Kidney (tissue), 14 donors: ENCODE results near the gene SMPD2. TPM values are rescaled to one million over a fixed set of nuclear protein-coding genes. Genes with fewer than 3 reads are reported as not detected.

Experiments
- DNase-seq, 5 donors: peaks; one replicate each; pipeline ENCODE4 v3.0.0-alpha.2; 2013 to 2020
- FAIRE-seq: peaks from 2 replicates; lab custom pipeline; 2012; peaks lifted over from hg19 to GRCh38; lab: Jason Lieb, UNC
- H3K27ac ChIP-seq, 2 donors: one replicate each; pipeline ENCODE4 v1.7.0; 2013; ENCODE audit warnings: low read depth in 2 of 2, low read length in 2 of 2, inconsistent platforms in 1 of 2
- H3K27me3 ChIP-seq: one replicate; pipeline ENCODE4 v1.7.1; 2013; ENCODE audit warnings: low read length, inconsistent platforms; ENCODE audit not compliant: control insufficient read depth, insufficient read depth
- H3K36me3 ChIP-seq, 3 donors: one replicate each; pipeline versions ENCODE4 v1.7.0 to v1.7.1; 2013; ENCODE audit warnings: low read length in 3 of 3, control low read depth in 1 of 3, inconsistent platforms in 1 of 3; ENCODE audit not compliant: insufficient read depth in 3 of 3, control insufficient read depth in 2 of 3
- H3K4me1 ChIP-seq, 3 donors: one replicate each; pipeline versions ENCODE4 v1.7.0 to v1.7.1; 2013; ENCODE audit warnings: low read length in 3 of 3, inconsistent platforms in 1 of 3, low read depth in 1 of 3; ENCODE audit not compliant: control insufficient read depth in 2 of 3, insufficient read depth in 2 of 3
- H3K4me3 ChIP-seq, 3 donors: one replicate each; pipeline versions ENCODE4 v1.7.0 to v1.8.1; 2013; ENCODE audit warnings: low read length in 3 of 3, control low read depth in 1 of 3, inconsistent platforms in 1 of 3
- H3K9ac ChIP-seq, 3 donors: one replicate each; pipeline versions ENCODE4 v1.7.0 to v1.7.1; 2013; ENCODE audit warnings: low read length in 3 of 3, control low read depth in 1 of 3, inconsistent platforms in 1 of 3
- H3K9me3 ChIP-seq, 3 donors: one replicate each; pipeline versions ENCODE4 v1.7.0 to v1.7.1; 2013; ENCODE audit warnings: low read length in 3 of 3, control low read depth in 1 of 3, inconsistent platforms in 1 of 3; ENCODE audit not compliant: control insufficient read depth in 2 of 3, insufficient read depth in 1 of 3
- intact Hi-C: fragments of 100-400 bp; cut with DNase I; formaldehyde crosslinking; loops from one replicate; pipeline ENCODE4 v1.11.1; 2022
- polyA plus RNA-seq: library from polyadenylated mRNA; stranded (reverse); fragments of 350-450 nt; fragmentation: Illumina TruSeq; extraction: RNeasy Lipid Tissue Mini Kit (QIAGEN cat#74804); gene quantifications from one replicate; pipeline ENCODE4 v1.2.3, GENCODE V29; 2014; ENCODE audit warnings: low read depth, low replicate concordance; ENCODE audit not compliant: insufficient read depth
- total RNA-seq: library from RNA; stranded (reverse); fragmentation: NEBNext Ultra II Directional; extraction: Animal tissue kit (Norgen Biotek cat#: 25700); gene quantifications from one replicate; pipeline ENCODE4 v1.2.1, GENCODE V29; 2021
- TF ChIP-seq, protein P1 (sequence below): IDR thresholded peaks from 3 replicates; pipeline ENCODE4 v1.5.1; 2012; ENCODE audit warnings: mild to moderate bottlenecking, moderate library complexity, borderline replicate concordance; ENCODE audit not compliant: insufficient read depth; ENCODE audit errors: extremely low read depth
- donor health status: control.
- donor health status: control.
- donor health status: control.
- donor health status: control.
- donor health status: control.
- donor health status: DM: yes; HTN: yes; CAD: no.
- donor health status: Normal renal cell carcinoma (clear cell type).

Gene SMPD2
- total and polyA plus RNA-seq, 2 donors from 2014 or later = 14.7 to 17.4 TPM

DNA sequence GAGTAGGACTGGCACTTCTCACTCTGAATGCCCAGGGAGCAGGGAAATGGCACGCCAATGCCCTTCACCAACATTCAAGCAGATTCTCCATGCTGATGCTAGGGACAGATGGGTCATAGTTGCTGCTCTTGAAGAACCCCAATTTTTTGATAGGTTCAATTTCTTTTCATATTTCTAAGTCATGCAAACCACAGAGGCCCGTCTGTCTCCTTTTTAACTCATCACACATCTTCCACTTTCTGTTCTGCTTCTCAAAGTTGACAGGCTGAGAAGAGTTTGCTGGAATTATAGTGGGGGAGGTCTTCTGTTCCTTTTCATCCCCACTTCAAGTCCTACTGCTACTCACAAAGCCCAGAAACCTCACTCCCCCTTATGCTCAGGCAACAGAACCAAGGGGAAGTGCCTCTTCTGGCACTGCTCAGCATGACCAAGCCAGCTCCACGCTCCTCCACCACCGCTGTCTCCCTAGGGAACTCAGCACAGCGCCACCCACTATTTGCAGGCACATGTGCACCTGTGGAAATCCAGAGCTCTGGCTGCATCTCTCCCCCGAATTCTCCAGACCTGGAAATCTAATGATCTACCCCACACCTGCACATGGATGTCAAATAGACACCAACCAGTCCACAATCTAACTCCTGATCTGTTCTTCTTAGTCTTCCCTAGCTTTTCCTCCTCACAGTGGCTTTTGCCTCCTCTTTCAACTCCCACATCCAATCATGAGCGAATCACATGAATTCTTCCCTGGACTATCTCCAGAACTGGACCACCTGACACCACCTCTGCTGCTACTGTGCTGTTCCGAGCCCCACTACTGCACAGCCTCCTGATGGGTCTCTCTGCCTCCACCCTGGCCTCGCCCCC is 31.8 kb downstream of the SMPD2 start:
- FAIRE-seq = no peak
- Histone ChIP-seq H3K9me3 (no peaks in the 10 kb centered on the region), H3K4me3 (no peak overlapping the region), H3K9ac (no peak overlapping the region), H3K27ac (no peak overlapping the region), H3K4me1 (peaks cover 0 to 3% (median 0%) of the 10 kb centered on the region in 3 donors), H3K36me3 (peaks cover 4 to 39% (median 37%) of the 10 kb centered on the region in 3 donors), H3K27me3 (no peaks in the 10 kb centered on the region)
- TF ChIP-seq, protein P1, sequence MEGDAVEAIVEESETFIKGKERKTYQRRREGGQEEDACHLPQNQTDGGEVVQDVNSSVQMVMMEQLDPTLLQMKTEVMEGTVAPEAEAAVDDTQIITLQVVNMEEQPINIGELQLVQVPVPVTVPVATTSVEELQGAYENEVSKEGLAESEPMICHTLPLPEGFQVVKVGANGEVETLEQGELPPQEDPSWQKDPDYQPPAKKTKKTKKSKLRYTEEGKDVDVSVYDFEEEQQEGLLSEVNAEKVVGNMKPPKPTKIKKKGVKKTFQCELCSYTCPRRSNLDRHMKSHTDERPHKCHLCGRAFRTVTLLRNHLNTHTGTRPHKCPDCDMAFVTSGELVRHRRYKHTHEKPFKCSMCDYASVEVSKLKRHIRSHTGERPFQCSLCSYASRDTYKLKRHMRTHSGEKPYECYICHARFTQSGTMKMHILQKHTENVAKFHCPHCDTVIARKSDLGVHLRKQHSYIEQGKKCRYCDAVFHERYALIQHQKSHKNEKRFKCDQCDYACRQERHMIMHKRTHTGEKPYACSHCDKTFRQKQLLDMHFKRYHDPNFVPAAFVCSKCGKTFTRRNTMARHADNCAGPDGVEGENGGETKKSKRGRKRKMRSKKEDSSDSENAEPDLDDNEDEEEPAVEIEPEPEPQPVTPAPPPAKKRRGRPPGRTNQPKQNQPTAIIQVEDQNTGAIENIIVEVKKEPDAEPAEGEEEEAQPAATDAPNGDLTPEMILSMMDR = no peak
- intact Hi-C loops = no loop called here
- no peak for DNase-seq

DNA sequence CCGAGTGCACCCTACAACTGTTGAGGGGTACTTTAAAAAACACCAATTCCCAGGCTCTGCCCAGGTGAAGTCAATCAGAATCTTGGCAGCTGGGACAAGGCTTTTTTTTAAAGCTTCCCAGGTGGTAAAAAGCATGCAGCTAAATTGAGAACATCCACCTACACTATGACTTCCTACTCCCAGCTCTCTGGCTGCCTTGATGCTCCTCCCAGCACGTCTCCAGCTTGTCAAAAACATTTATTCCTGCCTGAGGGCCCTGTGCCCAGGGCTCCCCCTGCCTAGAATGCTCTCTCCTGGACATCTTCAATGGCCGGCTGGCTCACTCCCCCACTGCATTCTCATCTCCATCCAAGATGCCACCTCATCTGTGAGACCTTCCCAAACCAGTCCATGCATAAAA is 32.6 kb downstream of the SMPD2 start:
- no peak overlapping the region for H3K9ac ChIP-seq
- no peak overlapping the region for H3K4me3 ChIP-seq
- no peaks in the 10 kb centered on the region for H3K27me3 ChIP-seq
- TF ChIP-seq, protein P1 = no peak
- intact Hi-C loops = no loop called here
- FAIRE-seq (no peak), DNase-seq (no peak)
- H3K27ac ChIP-seq = no peak overlapping the region
- H3K9me3 ChIP-seq = no peaks in the 10 kb centered on the region
- H3K36me3 ChIP-seq = peaks cover 4 to 39% (median 34%) of the 10 kb centered on the region in 3 donors
- H3K4me1 ChIP-seq = peaks cover 0 to 7% (median 4%) of the 10 kb centered on the region in 3 donors

DNA sequence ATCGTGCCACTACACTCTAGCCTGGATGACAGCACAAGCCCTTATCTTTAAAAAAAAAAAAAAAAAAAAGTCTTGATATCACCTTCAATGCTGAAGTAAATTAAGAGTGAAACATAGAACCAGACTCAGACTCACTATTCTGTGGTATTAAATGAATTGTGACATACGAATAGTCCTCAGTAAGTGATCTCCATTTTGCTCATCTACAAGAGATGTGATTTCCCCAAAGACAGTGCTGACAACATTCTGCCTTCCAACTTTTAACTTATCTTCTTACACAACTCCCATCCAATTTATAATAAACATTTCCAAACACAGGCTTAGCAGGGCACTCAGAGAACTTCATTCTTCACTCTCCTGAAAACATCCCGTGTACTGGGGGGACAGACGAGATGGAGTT is 34.5 kb downstream of the SMPD2 start:
- Histone ChIP-seq H3K4me3 (no peak overlapping the region), H3K9ac (no peak overlapping the region), H3K27ac (no peak overlapping the region), H3K27me3 (no peaks in the 10 kb centered on the region), H3K36me3 (peaks cover 4 to 33% (median 31%) of the 10 kb centered on the region in 3 donors), H3K9me3 (no peaks in the 10 kb centered on the region), H3K4me1 (peaks cover 0 to 14% (median 7%) of the 10 kb centered on the region in 3 donors)
- TF ChIP-seq, protein P1 = no peak
- no peak for DNase-seq
- intact Hi-C loops = no loop called here
- FAIRE-seq = no peak
